PFSK-1 (cell line): ENCODE results near the gene CKAP4.

Experiments used
- FOXP2 ChIP-seq: optimal IDR thresholded peaks from 2 replicates; pipeline ENCODE3; 2011; ENCODE audit warnings: borderline replicate concordance, control low read depth, inconsistent platforms; ENCODE audit not compliant: insufficient read depth; ENCODE audit errors: extremely low read length, extremely low read depth
- POLR2AphosphoS5 ChIP-seq: IDR thresholded peaks from 2 replicates; pipeline ENCODE4 v1.6.1; 2012; ENCODE audit warnings: low read depth, mild to moderate bottlenecking, control low read depth, low read length, moderate library complexity
- SIN3A ChIP-seq: IDR thresholded peaks from 2 replicates; pipeline ENCODE4 v1.6.1; 2012; ENCODE audit warnings: mild to moderate bottlenecking, low read length, moderate library complexity, borderline replicate concordance; ENCODE audit not compliant: insufficient read depth
- TAF1 ChIP-seq: IDR thresholded peaks from 2 replicates; pipeline ENCODE4 v1.6.1; 2012; ENCODE audit warnings: low read length, control low read depth, borderline replicate concordance; ENCODE audit not compliant: insufficient read depth
- TF ChIP-seq, protein P1 (sequence below), 2 experiments: IDR thresholded peaks; 2 replicates each; pipeline versions ENCODE4 v1.6.1 to v1.8.0; 2011 to 2012; ENCODE audit warnings: low read depth in 2 of 2, low read length in 2 of 2, control low read depth in 1 of 2, inconsistent platforms in 1 of 2, mild to moderate bottlenecking in 1 of 2, moderate library complexity in 1 of 2; ENCODE audit not compliant: insufficient read depth in 1 of 2

CKAP4 gene

DNA sequence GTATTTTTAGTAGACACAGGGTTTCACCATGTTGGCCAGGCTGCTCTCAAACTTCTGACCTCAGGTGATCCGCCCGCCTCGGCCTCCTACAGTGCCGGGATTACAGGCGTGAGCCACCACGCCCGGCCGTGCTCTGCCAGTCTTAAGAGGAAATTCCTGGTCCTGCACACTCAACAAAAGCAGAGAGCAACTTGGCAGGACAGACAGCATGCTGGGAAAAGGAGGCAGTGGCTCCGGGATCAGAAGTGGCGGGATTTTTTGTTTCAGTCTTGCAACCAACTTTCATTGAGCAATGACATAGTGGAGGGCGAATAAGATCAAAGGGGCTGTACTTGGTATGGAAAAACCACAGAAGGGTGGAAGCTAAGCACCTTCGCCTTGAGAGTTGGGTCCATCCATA, 2.1 kb downstream of the CKAP4 start:
- TF ChIP-seq, protein P1, sequence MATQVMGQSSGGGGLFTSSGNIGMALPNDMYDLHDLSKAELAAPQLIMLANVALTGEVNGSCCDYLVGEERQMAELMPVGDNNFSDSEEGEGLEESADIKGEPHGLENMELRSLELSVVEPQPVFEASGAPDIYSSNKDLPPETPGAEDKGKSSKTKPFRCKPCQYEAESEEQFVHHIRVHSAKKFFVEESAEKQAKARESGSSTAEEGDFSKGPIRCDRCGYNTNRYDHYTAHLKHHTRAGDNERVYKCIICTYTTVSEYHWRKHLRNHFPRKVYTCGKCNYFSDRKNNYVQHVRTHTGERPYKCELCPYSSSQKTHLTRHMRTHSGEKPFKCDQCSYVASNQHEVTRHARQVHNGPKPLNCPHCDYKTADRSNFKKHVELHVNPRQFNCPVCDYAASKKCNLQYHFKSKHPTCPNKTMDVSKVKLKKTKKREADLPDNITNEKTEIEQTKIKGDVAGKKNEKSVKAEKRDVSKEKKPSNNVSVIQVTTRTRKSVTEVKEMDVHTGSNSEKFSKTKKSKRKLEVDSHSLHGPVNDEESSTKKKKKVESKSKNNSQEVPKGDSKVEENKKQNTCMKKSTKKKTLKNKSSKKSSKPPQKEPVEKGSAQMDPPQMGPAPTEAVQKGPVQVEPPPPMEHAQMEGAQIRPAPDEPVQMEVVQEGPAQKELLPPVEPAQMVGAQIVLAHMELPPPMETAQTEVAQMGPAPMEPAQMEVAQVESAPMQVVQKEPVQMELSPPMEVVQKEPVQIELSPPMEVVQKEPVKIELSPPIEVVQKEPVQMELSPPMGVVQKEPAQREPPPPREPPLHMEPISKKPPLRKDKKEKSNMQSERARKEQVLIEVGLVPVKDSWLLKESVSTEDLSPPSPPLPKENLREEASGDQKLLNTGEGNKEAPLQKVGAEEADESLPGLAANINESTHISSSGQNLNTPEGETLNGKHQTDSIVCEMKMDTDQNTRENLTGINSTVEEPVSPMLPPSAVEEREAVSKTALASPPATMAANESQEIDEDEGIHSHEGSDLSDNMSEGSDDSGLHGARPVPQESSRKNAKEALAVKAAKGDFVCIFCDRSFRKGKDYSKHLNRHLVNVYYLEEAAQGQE (IDR thresholded peaks at IDR 0.05; ENCODE audit: insufficient read depth in 1 of 2, low read depth in 2 of 2, low read length in 2 of 2) = no peak
- TF ChIP-seq TAF1 (no peak), POLR2AphosphoS5 (no peak), SIN3A (no peak), FOXP2 (no peak)

DNA sequence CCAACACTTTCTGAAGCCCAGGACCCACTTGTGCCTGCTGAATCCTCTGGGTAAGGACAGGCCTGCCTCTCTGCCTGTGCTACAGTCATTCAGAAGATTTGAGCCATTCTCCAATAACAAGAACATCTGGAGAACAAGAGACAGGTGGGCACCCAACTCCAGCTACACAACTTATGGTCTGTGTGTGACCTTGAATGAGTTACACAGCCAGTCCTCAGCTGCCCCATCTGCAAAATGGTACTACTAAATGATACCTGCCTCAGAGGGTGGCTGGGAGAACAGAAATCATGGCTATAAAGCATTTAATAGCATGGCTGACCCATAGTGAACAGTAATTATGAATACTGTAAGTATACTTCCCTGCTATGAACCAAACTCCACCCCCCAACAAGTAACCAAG, 4.2 kb downstream of the CKAP4 start:
- TF ChIP-seq TAF1 (no peak), FOXP2 (no peak), SIN3A (no peak), POLR2AphosphoS5 (no peak)
- TF ChIP-seq, protein P1 (IDR thresholded peaks at IDR 0.05; ENCODE audit: insufficient read depth in 1 of 2, low read depth in 2 of 2, low read length in 2 of 2) = no peak

DNA sequence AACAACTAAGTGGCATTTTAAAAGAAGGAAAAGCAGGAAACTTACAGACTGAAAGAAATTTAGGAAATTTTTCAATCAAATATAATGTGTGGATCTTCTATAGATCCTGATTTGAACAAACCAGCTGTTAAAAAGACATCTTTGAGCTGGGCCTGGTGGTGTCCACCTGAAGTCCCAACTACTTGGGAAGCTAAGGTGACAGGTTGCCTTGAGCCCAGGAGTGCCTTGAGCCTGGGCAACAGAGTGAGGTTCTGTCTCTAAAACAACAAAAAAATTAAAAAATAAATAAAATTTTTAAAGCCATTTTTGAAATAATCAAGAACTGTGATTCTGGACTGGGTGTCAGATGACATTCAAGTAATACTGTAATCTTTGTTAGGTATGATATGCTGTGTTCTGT, 7.0 kb downstream of the CKAP4 start:
- TF ChIP-seq FOXP2 (no peak), TAF1 (no peak), POLR2AphosphoS5 (no peak), SIN3A (no peak)
- TF ChIP-seq, protein P1 (IDR thresholded peaks at IDR 0.05; ENCODE audit: insufficient read depth in 1 of 2, low read depth in 2 of 2, low read length in 2 of 2) = no peak

DNA sequence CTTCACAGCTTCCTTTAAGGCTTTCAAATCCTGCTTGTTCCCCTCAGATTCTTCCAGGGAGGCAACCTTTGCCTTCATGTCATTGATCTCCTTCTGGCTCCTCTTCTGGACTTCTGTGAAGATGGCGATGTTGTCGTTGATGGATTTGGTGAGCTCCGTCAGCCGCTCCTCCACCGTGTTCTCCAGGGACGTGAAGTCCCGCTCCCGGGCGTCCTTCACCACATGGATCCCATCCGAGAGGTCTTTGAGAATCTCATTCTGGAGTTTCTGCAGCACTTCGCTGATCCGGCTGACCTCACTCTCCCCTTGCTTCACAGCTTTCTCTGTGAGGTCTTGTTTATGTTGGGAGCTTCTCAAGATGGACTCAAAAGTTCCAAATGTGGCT, 7.9 kb downstream of the CKAP4 start:
- TF ChIP-seq, protein P1 (IDR thresholded peaks at IDR 0.05; ENCODE audit: insufficient read depth in 1 of 2, low read depth in 2 of 2, low read length in 2 of 2) = no peak
- TF ChIP-seq POLR2AphosphoS5 (no peak), FOXP2 (no peak), TAF1 (no peak), SIN3A (no peak)

DNA sequence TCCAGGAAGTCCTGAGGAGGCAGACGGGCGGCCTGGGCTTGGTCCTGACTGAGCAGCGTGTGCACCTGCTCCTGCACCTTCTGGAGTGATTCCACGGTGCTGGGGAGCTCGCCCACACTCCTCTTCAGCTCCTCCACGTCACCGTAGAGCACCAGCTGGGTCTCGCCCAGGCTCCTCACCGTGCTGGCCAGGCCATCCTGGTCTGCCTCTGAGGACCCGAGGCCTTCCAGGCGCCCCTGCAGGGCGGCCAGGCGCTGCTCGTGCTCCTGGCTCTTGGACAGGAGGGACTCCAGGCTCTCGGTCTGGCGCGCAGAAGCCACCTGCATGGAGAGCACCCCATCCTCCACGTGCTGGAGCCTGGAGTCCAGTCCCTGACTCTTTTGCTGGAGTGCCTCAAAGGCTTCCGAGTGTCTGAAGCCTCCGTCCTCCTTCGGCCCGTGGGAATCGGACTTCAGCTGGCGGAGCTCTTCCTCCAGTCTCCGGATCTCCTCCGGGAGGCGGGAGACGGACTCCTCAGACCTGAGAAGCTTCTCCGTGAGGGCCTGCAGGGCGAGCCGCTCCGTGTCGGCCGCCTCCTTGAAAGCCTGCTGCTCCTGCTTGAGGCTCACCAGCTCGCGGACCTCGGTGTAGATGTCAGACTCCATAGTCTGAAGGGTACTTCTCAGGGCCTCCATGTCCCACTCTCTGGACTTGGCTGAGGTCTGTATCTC, 8.4 kb downstream of the CKAP4 start:
- TF ChIP-seq TAF1 = no peak
- no peak for TF ChIP-seq FOXP2
- TF ChIP-seq, protein P1 (IDR thresholded peaks at IDR 0.05; ENCODE audit: insufficient read depth in 1 of 2, low read depth in 2 of 2, low read length in 2 of 2) = no peak
- no peak for TF ChIP-seq SIN3A
- TF ChIP-seq POLR2AphosphoS5 = no peak
